ENCODE measurements around the gene CDC42BPA.
"Not testable (repeated sequence)": the region's sequence is repeated elsewhere in the genome, so short reads cannot be mapped to it uniquely, and the experiment has no call there.

The CDC42BPA gene

GRCh38 chr1:227125929-227126545 is 192.3 kb downstream of the CDC42BPA start:
- DNase-seq (ENCODE audit: low spot score), result no peak

GRCh38 chr1:227124473-227124872 is 193.8 kb downstream of the CDC42BPA start:
- DNase-seq (ENCODE audit: low spot score), result no peak

- no peak for DNase-seq (ENCODE audit: low spot score)
Measured at GRCh38 chr1:227120826-227121225, 197.5 kb downstream of the CDC42BPA start.

GRCh38 chr1:227112538-227112937 is 205.8 kb downstream of the CDC42BPA start:
- DNase-seq (ENCODE audit: low spot score), result no peak

GRCh38 chr1:227111782-227112181 is 206.5 kb downstream of the CDC42BPA start:
- no peak for DNase-seq (ENCODE audit: low spot score)

- DNase-seq (ENCODE audit: low spot score), result not testable (repeated sequence)
Measured at GRCh38 chr1:227105291-227105690, 213.0 kb downstream of the CDC42BPA start.

GRCh38 chr1:227102056-227102455 is 216.2 kb downstream of the CDC42BPA start:
- DNase-seq (ENCODE audit: low spot score), result no peak

GRCh38 chr1:227094249-227094966 is 223.9 kb downstream of the CDC42BPA start:
- DNase-seq (ENCODE audit: low spot score), result no peak

- DNase-seq (ENCODE audit: low spot score), result no peak
Measured at GRCh38 chr1:227093309-227093708, 225.0 kb downstream of the CDC42BPA start.

- no peak for DNase-seq (ENCODE audit: low spot score)
Measured at GRCh38 chr1:227092069-227092468, 226.2 kb downstream of the CDC42BPA start.

GRCh38 chr1:227086636-227087035 is 231.7 kb downstream of the CDC42BPA start:
- DNase-seq (ENCODE audit: low spot score), result no peak

GRCh38 chr1:227082999-227083746 is 235.1 kb downstream of the CDC42BPA start:
- DNase-seq (ENCODE audit: low spot score), result no peak

GRCh38 chr1:227077783-227078182 is 240.5 kb downstream of the CDC42BPA start:
- no peak for DNase-seq (ENCODE audit: low spot score)

- no peak for DNase-seq (ENCODE audit: low spot score)
Measured at GRCh38 chr1:227073786-227074185, 244.5 kb downstream of the CDC42BPA start.

- no peak for DNase-seq (ENCODE audit: low spot score)
Measured at GRCh38 chr1:227072991-227073390, 245.3 kb downstream of the CDC42BPA start.

- no peak for DNase-seq (ENCODE audit: low spot score)
Measured at GRCh38 chr1:227071895-227072587, 246.3 kb downstream of the CDC42BPA start.

GRCh38 chr1:227070638-227071285 is 247.5 kb downstream of the CDC42BPA start:
- no peak for DNase-seq (ENCODE audit: low spot score)

- no peak for DNase-seq (ENCODE audit: low spot score)
Measured at GRCh38 chr1:227069490-227069889, 248.8 kb downstream of the CDC42BPA start.

GRCh38 chr1:227068883-227069282 is 249.4 kb downstream of the CDC42BPA start:
- no peak for DNase-seq (ENCODE audit: low spot score)

- DNase-seq (ENCODE audit: low spot score), result no peak
Measured at GRCh38 chr1:227066999-227067398, 251.3 kb downstream of the CDC42BPA start.

- no peak for DNase-seq (ENCODE audit: low spot score)
Measured at GRCh38 chr1:227065311-227065710, 253.0 kb downstream of the CDC42BPA start.

- DNase-seq (ENCODE audit: low spot score), result no peak
Measured at GRCh38 chr1:227062306-227062705, 256.0 kb downstream of the CDC42BPA start.

Measured in CD4-positive, alpha-beta T cell treated with Interleukin-2 at 100 ng/mL for 4 hours (primary cell).